Activated gamma-delta T cell treated with Interleukin-2 at 50 U/mL for 16 hours (primary cell): ENCODE results near the gene GPR55.
A peak's percentile ranks its signal among the peaks of the same experiment; 100 is the strongest.

Experiments
- DNase-seq: peaks from one replicate; pipeline ENCODE4 v3.0.0-alpha.2; 2020

GPR55 gene

DNA sequence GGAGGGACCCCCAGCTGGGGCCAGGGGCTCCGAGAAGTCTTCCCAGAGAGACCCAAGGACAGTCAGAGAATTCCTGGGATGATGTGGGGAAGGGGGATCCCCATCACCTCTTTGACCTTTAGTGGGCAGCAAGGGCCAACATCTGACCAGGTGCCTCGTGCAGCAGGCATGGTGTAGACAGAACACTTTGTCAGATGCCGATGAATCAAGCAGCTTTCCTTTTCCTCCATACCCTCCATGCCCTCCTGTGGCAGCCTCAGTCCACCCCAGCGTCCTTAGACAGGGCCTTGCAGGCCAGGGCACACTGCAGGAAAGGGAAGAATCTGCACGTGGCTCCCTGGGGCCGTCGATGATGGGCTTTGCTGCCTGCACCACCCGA lies 26.3 kb downstream of the GPR55 start:
- no peak for DNase-seq

DNA sequence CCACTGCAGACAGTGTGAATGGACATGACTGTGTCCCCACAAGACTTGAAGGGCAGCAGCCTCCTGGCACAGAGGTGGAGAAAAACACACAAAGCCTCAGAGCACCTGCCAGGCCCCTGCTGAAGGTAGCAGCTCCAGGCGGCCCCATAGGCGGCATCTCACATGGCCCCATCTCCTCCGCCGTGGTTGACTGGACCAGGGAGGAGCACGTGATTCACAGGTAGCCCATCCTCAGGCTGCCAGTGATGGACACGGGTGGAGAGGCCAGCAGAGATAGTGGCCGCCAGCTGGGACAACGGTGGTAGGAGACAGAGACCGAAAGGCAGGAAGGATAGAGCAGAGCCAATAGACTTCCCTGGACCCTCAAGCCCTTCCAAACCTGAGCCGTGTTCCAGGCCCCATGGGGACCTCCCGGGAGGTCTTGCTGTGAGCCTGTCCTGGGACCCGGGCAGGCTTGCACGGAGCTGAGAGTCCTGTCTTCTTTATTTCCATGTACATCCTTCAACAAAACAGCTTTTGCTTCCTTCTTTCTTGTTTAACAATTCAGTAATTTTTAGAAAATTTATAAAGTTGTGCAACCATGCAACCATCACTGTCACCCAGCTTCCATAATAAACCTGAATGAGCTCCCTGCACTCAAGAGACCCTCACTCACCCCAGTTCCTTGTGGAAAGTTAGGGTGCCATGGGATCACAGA lies 26.9 kb downstream of the GPR55 start:
- DNase-seq = no peak

DNA sequence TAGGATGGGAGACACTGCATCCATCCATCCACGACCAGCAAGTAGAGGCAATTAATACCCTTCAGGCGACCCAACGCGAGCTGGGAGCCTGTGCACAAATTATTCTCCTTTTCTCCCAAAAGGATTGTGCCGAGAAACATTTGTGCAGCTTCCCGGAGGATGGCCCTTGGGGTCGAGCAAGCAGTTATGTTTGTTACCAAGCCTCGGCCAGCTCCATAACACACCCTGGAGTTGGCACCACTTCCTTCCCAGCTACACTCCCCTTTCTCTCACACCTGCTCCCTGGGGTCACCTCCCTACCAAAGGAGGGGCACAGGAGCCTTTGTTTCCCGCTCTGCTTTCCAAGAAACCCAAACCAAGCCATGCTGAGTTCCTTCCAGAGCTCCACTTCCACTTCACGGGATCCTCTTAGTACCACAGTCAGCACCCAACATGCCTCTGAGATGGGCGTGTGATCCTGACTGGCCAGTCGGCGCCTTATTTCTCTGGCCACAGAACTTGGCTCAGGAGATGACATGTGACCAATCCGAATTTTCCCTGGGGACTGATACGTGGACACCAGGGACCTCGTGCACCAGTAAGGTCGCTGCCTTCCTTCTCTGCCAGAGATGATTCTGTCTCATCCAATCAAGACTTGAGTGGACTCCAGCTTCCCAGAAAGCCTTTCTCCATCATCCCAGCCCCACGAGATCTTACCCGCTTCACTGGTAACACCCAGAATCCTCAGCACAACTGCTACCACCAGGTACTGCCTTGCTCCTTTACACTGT lies 28.5 kb downstream of the GPR55 start:
- DNase-seq = no peak

DNA sequence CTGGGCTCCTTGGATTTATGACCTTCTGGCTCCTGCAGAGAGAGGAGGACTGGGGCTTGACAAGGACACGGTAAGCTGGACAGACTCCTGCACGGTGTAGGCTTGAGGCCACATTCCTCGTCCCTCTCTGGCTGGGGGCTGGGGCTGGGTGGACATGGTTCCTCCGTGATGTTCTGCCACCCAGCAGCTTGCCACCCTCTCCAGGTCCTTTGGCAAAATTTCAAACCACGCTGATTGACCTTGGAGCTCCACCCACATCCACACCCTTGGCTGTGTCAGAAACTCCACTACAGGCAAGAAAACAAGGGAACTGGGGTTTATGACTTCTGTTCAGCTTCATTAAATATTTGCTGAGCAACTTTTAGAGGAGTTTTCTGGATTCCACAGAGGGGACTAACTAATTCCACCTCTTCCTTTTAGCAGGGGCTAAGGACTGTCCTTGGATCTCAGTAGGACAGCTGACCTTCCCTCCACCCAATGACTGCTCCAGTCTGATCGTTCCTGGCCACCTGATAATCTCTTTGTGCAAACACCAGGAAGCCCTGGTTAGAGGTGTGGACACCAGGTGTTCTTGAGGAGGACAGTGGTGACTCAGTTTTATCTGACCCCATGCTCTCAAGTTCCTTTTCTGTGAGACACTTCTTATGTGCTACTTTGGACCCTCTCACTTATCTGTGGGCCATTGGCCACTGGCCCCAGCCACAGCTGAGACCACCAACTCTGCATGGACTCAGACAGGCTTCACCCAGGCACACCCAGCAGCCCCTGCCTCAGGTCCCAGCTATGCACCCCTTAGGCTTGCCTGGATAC lies 29.3 kb downstream of the GPR55 start:
- DNase-seq = no peak

DNA sequence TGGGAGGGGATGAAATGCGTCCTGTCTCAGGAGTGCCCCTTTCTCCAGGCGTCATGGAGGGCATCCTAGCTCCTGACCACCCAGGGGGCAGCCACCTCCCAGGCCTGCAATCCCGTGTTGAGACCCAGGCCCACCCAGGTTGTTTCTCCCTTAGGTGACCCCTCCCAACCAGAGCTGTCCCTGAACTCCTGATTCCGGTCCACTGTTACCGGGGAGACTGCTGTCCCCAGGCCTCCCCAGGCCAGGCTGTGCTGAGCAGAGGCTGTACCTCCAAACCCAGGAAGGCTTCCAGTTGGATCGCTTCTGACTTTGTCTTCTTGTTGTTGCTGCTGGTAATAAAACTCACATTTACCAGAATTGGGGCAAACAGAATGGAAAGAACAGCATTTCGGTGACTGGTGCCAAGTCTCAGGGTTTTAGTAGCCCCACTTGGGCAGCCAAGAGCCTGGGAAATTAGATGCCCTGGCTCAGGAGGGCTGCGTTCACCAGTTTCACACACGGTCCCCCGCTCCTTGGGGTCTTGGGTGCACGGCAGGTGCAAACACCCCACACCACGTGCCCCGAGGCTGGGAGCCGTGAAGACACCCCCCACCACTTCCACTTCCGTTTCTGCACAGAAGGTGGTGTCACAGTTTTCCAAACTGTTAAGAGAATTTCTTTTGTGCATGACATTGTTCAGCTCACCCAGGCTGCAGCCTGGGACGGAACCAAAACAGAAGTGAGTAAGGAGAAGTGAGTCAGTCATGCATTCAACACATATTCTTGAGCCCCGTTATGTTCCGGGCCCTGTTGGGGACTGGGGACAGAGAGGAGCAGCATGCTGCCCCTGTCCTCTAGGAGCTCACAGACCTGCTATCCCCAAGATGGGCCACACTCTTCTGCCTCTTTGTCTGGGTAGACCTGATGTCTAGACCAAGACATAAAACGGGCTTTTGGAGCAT lies 30.9 kb downstream of the GPR55 start:
- DNase-seq = peak; percentile 24

DNA sequence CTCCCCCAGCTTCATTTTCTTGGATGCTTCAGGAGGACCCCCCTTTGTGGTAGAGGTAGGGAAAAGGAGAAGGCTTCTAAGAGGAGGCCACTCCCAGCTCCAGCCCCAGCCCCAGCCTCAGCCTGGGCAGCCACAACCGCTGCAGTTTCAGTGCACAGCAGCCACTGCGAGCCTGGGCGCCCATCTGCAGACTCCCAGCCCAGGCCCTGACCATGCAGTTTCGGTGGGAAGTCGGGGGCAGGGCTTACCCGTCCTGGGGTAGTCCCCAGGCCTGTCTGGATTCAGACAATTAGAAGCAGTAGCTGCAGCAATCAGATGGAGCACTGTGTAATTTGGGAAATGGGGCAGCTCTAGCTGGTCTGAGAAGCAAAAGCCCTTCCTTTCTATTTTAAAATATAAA lies 31.7 kb downstream of the GPR55 start:
- no peak for DNase-seq

DNA sequence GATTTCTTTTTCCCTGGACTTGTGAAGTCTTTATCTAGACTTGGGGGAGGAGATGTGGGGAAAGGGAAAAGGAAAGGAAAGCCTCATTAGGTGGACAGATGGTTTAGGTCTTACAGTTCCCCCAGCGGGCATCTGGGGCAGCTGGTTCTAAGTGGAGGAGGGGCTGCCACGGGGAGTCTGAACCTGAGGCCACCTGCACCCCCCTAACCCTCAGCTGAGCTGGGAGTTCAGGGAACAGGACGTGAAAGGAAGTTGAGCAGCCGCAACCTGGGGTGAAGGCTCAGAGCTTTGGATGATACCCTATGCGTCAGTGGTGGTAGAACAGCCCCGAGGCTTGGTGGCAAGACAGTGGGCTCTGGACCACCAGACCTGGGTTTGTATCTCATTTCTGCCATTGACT lies 33.5 kb downstream of the GPR55 start:
- DNase-seq = no peak

DNA sequence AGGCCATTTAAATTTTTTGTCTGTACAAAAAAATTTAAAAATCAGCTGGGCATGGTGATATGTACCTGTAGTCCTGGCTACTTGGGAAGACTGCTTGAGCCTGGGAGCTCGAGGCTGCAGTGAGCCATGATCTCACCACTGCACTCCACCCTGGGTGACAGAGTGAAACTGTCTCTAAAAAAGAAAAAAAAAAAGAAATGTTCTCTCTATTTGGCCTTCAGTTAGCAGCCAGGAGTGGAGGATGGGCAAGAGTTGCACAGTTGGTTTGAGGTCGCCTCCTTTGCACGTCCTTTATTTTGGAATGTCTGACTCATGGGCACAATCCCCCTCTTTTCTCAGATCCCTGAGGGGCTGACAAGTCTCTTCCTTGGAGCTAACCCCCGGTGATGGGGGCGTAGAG lies 34.0 kb downstream of the GPR55 start:
- DNase-seq = no peak

- no peak for DNase-seq
Measured at GRCh38 chr2:230890646-230891045, 34.4 kb downstream of the GPR55 start.

- DNase-seq = no peak
Measured at GRCh38 chr2:230889911-230890601, 35.0 kb downstream of the GPR55 start.

DNA sequence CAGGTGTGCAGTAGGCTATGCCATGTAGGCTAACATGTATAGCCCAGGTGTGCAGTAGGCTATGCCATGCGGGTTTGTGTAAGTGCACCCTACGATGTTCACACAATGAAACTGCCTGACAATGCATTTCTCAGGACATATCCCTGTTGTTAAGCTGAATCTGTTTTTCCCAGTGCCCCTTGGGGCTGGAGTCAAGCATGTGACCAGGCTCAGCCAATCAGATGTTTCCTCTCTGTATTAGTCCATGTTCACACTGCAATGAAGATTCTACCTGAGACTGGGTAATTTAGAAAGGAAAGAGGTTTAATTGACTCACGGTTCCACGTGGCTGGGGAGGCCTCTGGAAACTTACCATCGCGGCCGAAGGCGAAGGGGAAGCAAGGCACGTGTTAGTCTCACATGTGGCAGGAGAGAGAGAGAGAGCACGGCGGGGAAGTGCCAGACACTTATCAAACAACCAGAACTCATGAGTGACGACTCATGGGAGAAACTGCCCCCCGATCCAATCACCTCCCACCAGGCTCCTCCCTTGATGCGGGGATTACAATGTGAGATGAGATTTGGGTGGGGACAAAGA lies 36.1 kb downstream of the GPR55 start:
- no peak for DNase-seq

DNA sequence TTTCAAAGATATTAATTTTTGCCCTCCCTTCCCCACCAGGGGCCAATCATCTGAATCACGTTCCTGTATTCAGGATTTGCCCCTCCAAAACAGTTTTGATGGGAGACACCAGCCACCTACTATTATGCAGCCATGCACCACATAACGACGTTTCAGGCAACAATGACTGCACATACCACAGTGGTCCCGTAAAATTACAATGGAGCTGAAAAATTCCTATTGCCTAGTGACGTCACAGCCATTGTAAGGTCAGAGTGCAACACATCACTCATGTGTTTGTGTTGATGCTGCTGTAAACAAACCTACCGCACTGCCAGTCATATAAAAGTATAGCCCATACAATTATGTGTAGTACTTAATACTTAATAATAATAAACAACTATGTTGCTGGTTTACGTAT lies 37.7 kb downstream of the GPR55 start:
- DNase-seq = no peak

- DNase-seq = no peak
Measured at GRCh38 chr2:230886671-230887071, 38.4 kb downstream of the GPR55 start.

DNA sequence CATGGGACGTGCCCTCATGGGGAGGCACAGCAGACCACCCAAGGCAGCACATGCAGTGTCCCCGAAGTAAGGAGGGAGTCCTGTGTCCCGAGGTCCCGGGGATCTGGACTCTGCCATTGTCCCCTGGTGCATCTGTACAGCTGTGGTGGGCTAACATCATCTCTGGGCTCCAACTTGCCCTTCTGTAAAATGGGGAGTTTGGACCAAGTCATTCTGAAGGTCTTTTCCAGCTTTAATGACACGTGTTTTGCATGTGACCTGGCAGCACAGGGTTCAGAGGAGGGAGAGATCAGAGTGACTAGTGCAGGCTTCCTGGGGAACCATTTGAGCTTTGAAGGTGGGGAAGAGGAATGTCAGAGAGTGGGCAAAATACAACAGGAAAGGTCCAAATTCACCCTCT lies 38.8 kb downstream of the GPR55 start:
- DNase-seq = no peak

GRCh38 chr2:230885463-230886130 lies 39.4 kb downstream of the GPR55 start:
- DNase-seq = no peak

- no peak for DNase-seq
Measured at GRCh38 chr2:230881840-230882239, 43.2 kb downstream of the GPR55 start.

DNA sequence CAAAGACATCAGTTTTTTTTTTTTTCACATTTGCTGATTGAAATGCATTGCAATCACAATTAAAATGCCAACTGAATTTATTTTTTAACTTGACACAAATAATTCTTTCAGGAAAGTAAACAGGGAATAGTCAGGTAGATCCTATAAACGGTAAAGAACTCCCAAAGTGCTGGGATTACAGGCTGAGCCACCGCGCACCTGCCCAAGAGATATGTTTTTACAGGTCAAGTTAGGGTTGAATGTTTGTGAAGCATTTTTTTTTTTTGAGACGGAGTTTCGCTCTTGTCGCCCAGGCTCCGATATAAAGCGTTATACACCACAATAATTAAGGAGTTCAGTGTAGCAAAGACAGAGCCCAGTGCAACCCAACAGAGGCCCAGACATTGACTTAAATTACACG lies 45.2 kb downstream of the GPR55 start:
- no peak for DNase-seq

- no peak for DNase-seq
Measured at GRCh38 chr2:230879271-230879882, 45.7 kb downstream of the GPR55 start.

DNA sequence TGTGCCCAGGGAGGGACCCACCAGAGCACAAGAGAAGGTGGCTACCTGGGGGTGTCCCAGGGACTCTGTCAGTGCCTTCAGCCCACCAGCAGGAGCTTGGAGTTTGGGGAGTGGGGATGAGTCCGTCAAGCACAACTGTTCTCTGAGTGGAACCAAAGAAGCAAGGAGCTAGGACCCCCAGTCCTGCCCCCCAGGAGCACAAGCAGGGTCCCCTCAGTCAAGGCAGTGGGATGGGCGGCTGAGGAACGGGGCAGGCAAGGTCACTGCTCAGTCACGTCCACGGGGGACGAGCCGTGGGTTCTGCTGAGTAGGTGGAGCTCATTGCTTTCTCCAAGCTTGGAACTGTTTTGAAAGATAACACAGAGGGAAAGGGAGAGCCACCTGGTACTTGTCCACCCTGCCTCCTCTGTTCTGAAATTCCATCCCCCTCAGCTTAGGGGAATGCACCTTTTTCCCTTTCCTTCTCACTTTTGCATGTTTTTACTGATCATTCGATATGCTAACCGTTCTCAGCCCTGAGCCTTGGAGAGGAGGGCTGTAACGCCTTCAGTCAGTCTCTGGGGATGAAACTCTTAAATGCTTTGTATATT lies 46.3 kb downstream of the GPR55 start:
- DNase-seq = no peak
